Cardiac septum (tissue), 1 donor: ENCODE data around the gene ZC3H18. TPM values are rescaled to one million over a fixed set of nuclear protein-coding genes. Genes with fewer than 3 reads are reported as not detected.
"Not testable (repeated sequence)": the region's sequence is repeated elsewhere in the genome, so short reads cannot be mapped to it uniquely, and the experiment has no call there.

Experiments
- DNase-seq: peaks from one replicate; pipeline ENCODE4 v3.0.0-alpha.2; 2020; ENCODE audit warnings: low spot score
- intact Hi-C: fragments of 100-400 bp; cut with DNase I; formaldehyde crosslinking; loops from one replicate; pipeline ENCODE4 v1.14.0; 2022
- total RNA-seq: library from RNA; stranded (reverse); fragmentation: NEBNext Ultra II Directional; extraction: Animal tissue kit (Norgen Biotek cat#: 25700); gene quantifications from one replicate; pipeline ENCODE4 v1.2.1, GENCODE V29; 2021
- donor health status: DM: no; HTN: no; CAD: no.

The ZC3H18 gene
- total RNA-seq, 1 donor from 2014 or later = 20.6 TPM

DNA sequence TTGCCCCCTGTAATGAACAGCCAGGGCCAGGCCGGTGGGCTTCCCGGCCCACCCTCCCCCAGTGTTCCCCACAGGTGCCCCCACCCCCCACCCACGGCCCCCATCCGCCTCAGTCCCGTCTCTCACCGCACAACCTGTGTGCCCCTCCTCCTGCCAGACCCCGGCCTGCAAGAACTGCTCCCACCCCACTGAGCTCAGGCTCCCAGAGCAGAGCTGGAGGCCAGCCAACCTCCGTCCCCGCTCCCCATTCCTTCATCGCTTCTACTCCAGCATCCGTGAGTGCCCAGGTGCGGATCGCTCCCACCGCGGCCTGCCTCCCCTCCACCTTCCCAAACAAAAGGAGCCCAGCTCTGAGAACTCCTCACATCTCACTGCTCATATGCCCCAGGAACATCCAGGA is 88.5 kb downstream of the ZC3H18 start:
- intact Hi-C loops = loop anchor here (5.0 kb wide), 1 partner anchor 44 kb away; no protein-coding TSS in a partner anchor
- DNase-seq = no peak

DNA sequence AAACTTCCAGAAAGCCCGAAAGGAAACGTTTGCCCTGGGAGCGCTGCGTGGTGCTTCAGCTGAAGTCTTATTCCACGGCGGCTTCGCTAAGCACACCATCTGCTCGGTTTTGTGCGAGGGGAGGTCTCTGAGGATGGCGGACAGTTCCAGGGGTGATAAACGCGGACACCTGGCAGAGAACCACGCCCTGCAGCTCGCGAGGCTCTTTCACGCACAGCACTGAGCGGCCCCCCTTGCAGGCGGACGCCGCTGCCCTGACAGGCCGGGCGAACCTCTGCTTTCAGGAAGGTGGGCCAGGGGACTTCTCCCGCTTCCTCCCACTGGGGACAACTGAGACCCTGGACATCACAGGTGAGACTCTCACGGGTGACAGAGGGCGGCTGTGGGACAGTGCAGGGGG is 89.0 kb downstream of the ZC3H18 start:
- DNase-seq = no peak
- intact Hi-C loops = loop anchor here (5.0 kb wide), 1 partner anchor 43 kb away; no protein-coding TSS in a partner anchor

GRCh38 chr16:88661468-88661867 is 91.3 kb downstream of the ZC3H18 start:
- intact Hi-C loops = loop anchor here (5.0 kb wide), 1 partner anchor 69 kb away; no protein-coding TSS in a partner anchor
- DNase-seq = no peak

DNA sequence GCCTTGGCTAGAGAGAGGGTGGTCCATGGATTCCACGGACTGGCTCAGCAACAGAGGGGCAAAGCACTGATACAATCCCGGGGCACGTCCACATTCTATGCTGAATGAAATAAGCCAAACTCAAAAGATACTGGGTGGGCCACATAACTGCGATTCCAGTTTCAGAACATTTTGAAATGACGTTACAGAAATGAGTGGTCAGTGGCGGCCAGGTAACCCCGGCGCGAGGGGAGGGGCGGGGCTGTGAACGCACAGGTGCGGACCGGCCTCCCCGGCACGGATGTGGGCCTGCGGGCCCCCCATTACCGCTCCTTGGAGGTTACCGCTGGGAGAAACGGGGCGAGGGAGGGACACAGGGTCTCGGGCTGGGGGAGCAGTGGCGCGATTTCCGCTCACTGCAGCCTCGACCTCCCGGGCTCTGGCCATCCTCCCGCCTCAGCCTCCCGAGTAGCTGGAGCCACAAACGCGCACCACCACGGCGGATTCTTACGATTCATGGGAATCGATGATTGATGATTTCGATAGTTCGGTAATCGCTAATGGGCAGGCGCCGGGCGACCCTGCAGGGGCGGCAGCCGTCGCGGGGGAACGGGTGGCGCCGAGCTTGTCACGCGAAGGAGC is 92.1 kb downstream of the ZC3H18 start:
- no peak for DNase-seq
- intact Hi-C loops = loop anchor here (5.0 kb wide), 1 partner anchor 70 kb away; no protein-coding TSS in a partner anchor

DNA sequence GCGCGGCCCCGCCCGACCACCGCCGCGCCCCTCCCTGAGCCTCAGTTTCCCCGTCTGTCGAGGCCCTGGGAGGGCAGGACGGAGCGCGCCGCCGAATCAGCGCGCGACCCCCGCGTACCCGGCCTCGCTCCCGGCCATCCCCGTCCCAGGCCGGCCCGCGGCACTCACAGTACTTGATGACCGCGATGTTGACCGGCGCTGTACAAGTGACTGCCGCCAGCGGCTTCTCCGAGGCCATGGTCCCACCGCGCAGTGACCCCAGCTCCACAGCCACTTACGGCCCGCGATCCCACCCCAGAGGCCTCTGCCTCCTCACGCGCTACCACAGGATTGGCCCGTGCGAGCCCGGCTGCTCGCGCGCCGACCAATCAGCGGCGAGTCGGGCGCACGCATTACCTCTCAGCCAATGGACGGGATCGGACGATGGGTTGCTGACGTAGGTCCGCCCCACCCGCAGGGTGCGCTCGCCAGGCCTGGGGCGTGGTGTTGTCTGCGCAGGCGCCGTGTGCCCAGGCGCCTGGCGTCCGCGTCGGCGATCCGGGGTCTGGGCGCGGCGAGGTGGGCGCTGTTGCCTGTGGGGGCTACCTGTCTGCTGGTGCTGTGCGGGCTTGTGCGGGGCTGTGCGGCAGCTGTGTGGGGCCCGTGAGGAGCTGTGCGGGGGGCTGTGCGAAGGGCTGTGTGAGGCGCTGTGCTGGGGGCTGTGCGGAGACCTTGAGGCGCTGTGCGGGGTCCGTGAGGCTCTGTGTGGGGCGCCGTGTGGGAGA is 92.8 kb downstream of the ZC3H18 start, which contains the start of gene MVD:
Gene MVD (minus strand): TSS at position 249 of the 764 bp plus-strand sequence. CDS start 11 bp downstream, at position 238.
- intact Hi-C loops = loop anchor here (5.0 kb wide), 1 partner anchor 71 kb away; no protein-coding TSS in a partner anchor
- peak; percentile 99 for DNase-seq

DNA sequence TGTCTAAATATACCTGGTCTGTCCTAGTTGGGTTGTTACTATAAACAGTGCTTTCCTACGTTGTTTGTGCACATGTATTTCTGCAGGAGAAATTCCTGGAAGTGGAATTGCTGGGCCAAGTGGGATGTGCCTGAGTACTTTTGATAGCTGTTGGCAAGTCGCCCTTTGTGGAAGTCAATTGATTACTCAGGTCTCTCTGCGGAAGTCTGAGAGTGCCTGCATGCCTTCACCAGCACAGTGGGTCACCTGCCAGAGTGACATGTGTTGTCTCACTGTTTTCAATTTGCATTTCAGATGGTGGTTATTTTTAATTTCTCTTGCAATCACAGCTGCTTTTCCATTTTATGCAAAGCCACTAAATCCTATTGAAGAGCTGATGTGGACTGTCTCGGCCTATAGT is 94.9 kb downstream of the ZC3H18 start:
- intact Hi-C loops = no loop called here
- no peak for DNase-seq

DNA sequence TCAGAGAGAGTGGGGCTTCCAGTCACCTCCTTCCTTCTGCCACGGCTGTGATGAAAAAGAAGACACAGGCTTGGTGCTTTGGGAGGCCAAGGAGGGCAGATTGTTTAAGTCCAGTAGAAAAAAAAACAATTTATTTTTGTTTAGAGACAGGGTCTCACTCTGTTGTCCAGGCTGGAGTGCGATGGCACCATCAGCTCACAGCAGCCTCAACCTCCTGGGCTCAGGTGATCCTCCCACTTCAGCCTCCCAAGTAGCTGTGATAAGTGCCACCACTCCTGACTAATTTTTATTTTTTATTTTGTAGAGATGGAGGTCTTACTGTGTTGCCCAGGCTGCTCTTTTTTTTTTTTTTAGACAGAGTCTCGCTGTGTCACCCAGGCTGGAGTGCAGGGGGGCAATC is 95.4 kb downstream of the ZC3H18 start:
- DNase-seq = no peak
- intact Hi-C loops = no loop called here

GRCh38 chr16:88667461-88667860 is 97.3 kb downstream of the ZC3H18 start:
- DNase-seq = no peak
- intact Hi-C loops = no loop called here

DNA sequence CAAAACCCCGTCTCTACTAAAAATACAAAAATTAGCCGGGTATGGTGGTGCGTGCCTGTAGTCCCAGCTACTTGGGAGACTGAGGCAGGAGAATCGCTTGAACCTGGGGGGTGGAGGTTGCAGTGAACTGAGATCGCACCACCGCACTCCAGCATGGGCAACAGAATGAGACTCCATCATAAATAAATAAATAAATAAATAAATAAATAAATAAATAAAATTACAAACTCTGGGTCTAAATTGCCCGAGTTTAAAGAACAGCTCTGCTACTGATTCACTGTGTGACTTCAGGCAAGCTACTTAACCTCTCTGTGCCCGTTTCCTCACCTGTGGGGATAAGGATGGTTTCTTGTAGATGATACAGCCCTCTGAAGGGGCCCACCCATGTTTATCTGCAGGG is 99.3 kb downstream of the ZC3H18 start:
- DNase-seq, intact Hi-C loops: not testable (repeated sequence)

DNA sequence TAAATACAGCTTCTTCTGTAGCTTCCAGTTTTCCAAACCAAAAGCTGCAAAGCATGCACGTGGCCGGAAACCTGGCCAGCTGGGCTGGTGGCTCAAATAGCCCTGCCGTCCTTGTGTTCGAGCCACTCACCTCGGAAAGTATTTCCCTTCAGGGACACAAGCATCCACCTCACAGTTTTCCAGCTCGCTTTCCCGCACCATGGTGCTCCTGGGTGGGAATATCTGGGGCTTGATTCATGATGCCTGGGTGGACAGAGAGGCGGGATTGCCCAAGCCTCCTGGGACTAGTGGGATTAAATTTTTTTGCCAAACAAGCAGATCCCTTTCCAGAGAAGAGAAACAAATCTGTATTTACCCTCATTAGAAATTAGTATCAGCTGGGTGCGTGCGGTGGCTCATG is 99.8 kb downstream of the ZC3H18 start:
- DNase-seq = no peak
- intact Hi-C loops = no loop called here

GRCh38 chr16:88671806-88672205 is 101.6 kb downstream of the ZC3H18 start:
- intact Hi-C loops = no loop called here
- no peak for DNase-seq

DNA sequence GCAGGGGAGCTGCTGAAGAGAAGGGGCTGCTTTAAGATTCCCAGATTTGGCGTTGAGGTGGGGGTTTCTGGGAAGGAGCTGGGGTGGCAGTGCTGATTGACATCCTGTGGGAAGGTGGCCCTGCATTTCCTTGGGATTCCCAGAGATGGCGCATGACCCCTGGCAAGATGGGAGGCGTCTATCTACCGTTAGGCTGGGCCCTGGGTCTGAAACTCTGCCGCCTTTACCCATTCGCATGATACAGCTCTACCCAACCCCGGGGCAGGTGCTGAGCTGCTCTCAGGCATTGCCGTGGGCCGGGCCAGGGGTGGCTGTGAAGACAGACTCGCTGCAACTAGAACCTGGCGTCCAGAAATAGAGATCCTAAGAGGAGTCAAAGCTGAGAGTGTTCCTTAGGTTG is 102.6 kb downstream of the ZC3H18 start:
- intact Hi-C loops = no loop called here
- DNase-seq = no peak

- intact Hi-C loops = no loop called here
- DNase-seq = no peak
Observed at GRCh38 chr16:88673716-88674379, 103.6 kb downstream of the ZC3H18 start.

DNA sequence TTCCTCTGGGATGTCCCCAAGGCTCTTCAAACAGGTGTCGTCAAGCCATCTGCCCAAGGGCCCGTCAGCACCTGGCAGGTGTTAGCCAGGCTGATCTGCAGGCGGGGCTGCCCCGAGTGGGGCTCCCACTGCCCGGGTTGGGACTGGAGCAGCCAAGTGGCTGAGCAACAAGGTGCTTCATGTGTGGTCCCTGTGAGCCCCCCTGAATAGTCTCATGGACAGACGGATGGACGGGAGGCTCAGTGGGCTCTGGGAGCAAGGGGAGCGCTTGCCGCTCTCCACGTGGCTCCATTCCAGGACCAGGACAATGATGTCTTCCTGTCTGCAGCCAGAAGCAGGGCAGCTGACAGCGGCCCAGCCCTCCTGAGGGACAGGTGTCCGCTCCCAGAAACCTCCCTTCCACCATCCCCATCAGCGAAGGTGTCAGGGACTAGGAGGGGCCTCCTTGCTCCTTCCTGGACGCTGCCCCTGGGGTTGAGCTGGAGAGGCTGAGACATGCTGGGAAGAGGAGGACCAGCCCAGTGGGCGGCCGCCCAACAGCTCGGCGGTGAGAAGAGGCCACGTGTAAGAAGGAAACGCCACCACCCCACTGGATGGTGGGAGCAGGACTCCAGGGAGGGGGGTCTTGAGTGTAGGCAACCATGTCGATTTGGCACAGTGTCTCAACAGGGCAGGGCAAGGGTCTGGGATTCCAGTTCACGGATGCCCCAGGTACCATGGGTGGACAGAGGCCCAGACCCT is 106.5 kb downstream of the ZC3H18 start:
- intact Hi-C loops = no loop called here
- DNase-seq = no peak

DNA sequence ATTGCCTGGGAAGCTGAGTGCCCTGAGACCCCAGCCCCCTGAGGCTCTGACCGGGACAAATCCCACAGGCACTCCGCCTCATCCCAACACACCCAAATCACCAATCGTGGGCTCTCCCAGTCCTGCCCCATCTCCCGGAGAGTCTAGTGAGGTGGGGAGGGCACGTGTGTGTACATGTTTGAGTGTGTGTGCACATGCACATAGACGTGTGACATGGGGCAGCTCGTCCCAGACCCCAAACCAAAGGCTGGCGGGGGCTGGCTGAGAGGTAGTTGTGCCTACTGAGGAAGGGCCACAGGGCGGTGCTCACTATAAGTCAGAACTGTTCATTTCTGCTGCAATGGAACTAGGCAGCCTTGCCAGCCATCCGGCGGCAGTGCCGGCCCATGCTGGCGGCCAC is 107.5 kb downstream of the ZC3H18 start:
- no peak for DNase-seq

DNA sequence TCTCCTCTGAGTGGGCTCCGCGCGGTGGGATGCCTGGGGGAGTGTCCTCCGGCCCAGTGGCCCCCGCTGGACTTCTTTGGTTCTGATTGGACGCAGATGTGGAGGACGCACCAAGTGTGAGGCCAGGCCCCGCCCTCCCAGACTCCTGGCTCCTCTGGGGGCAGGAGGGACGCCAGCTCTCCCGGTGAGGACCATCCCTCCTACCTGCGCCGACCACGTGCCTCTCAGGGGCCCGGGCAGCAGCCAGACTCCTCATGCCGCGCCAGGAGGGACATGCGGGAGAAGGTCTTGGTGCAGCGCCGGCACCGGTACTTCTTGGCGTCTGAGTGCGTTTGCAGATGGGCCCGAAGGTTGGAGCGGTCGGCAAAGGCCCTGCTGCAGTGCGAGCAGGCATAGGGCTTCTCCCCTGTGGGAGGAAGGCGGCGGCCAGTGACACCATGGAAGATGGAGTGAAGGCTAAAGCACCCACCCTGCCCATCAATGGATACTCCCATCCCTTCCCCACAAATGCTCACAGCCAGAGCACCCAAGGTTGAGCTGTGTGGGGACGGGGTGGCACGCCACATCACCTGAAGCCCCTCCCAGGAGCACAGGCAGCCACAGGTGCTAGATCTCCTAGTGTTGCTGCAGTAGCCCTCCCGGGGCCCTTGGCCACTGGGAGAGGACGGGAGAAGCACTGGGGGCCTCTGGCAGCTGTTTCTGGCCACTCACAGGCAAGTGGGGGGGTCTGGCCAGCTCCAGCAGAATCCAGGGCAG is 108.2 kb downstream of the ZC3H18 start:
- intact Hi-C loops = no loop called here
- no peak for DNase-seq

More for the DNA sequence above, 107.5 kb downstream of the ZC3H18 start:
- intact Hi-C loops = no loop called here

- DNase-seq = no peak
- intact Hi-C loops = no loop called here
Observed at GRCh38 chr16:88680554-88681083, 110.4 kb downstream of the ZC3H18 start.

DNA sequence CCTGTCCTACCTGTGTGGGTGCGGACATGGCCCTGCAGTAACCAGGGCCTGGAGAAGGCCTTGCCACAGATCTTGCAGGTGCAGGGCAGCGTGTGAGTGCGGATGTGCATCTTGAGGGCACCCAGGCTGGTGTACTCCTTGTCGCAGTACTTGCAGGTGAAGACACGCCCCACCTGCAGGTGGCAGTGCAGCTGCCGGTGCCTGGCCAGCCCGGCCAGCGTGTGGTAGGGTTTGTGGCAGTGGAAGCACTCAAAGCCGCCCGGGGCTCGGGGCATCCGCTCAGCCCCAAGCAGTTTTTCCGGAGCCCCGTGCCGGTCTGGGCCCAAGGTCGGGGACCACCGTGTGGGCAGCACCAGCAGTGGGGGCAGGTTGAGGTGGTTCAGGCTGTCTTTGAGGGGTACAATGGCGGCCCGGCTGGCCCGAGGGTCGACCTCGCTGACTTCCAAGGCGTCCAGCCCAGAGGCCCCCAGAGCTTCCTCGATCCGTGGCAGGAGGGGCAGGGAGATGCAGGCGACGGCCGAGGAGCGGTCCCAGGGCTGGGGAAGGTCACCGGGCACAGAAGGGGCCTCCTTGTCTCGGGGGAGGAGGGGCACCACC is 111.0 kb downstream of the ZC3H18 start:
- intact Hi-C loops = no loop called here
- DNase-seq = no peak
